ENCODE data around the gene DCHS1. TPM values are rescaled to one million over a fixed set of nuclear protein-coding genes. Genes with fewer than 3 reads are reported as not detected.

The DCHS1 gene
- total and polyA plus RNA-seq, 4 donors, result 29.1 to 43.6 (median 40.8) TPM

DNA sequence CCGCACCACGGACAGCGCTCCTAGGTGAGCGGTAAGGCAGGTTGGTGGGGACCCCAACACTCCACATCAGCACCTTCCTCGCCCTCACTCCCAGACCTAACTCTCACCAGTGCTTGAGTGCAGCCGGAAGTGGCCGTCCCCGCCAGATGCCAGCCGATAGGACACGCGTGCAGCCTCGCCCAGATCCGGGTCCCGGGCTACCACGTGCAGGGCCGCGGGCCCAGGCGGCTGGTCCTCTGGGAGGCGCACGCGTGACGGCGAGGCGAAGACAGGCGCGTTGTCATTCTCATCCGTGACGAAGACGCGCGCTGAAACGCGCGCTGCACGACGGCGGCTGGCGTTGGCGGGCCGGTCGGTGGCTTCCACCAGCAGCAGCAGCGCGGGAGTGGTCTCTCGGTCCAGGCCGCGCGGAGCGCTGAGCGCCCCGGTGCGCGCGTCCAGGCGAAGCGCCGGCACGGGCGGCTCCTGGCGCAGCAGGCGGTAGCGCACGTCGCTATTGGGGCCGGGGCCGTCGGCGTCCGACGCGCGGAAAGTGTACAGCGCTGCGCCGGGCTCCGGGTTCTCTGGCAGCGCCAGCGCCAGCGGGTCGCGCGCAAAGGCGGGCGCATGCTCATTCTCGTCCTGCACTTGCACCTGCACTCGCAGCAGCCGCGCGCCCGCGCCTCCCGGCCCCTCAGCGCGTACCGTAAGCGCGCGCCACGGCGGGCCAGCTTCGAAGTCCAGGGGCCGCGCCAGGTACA lies 25.5 kb downstream of the DCHS1 start:
- Histone ChIP-seq H3K27ac (ENCODE audit: low read depth, low read length) (no peak overlapping the region), H3K36me3 (ENCODE audit: control insufficient read depth, insufficient read depth, low read length) (peaks cover 87% of the 10 kb centered on the region), H3K4me1 (ENCODE audit: control insufficient read depth, insufficient read depth, low read length) (peaks cover 8% of the 10 kb centered on the region), H3K9me3 (ENCODE audit: control insufficient read depth, insufficient read depth, low read length) (no peaks in the 10 kb centered on the region), H3K4me3 (ENCODE audit: low read depth, low read length) (no peak overlapping the region), H3K27me3 (ENCODE audit: control insufficient read depth, insufficient read depth, low read length) (no peaks in the 10 kb centered on the region)
- WGBS (ENCODE audit: insufficient coverage), result 63% methylated on average over 100 of the region's 102 CpGs
- DNase-seq (ENCODE audit: low read depth in 4 of 6, low spot score in 6 of 6), result peak in 1 of 6 donors; percentile 33

DNA sequence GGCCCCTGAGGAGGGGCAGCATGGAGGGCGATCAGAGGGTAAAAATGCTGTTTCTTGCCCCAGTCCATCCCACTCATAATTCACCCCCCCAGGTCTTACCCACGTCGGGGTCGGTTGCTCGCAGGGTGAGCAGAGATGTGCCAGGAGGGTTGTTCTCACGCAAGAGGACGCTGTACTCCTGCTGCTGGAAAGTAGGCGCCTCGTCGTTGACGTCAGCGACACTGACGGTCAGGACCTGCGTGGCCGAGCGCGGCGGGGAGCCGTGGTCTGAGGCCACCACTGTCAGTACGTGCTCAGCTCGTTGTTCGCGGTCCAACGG lies 26.1 kb downstream of the DCHS1 start:
- Histone ChIP-seq H3K9me3 (ENCODE audit: control insufficient read depth, insufficient read depth, low read length) (no peaks in the 10 kb centered on the region), H3K27me3 (ENCODE audit: control insufficient read depth, insufficient read depth, low read length) (no peaks in the 10 kb centered on the region), H3K4me1 (ENCODE audit: control insufficient read depth, insufficient read depth, low read length) (peaks cover 8% of the 10 kb centered on the region), H3K36me3 (ENCODE audit: control insufficient read depth, insufficient read depth, low read length) (peaks cover 92% of the 10 kb centered on the region), H3K4me3 (ENCODE audit: low read depth, low read length) (no peak overlapping the region), H3K27ac (ENCODE audit: low read depth, low read length) (no peak overlapping the region)
- WGBS (ENCODE audit: insufficient coverage), result 87% methylated on average over 18 of the region's 24 CpGs
- DNase-seq (ENCODE audit: low read depth in 4 of 6, low spot score in 6 of 6), result no peak

DNA sequence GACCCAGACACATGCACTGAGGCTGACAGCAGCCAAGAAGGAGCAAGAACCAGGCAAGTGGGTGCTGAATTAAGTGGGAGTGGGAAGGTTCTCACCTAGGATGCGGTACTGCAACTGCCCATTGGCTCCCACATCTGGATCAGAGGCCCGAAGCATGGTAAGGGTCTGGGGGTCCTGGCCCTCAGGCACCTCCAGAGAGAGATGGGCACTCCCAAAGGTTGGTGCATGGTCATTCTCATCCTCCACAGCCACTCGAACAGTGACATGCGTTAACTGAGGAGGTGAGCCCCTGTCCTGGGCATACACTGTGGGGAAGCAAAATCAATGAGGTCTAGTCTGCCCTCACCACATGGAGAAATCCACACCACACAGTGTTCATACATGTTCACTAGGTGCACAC lies 27.1 kb downstream of the DCHS1 start:
- Histone ChIP-seq H3K9me3 (ENCODE audit: control insufficient read depth, insufficient read depth, low read length) (no peaks in the 10 kb centered on the region), H3K27me3 (ENCODE audit: control insufficient read depth, insufficient read depth, low read length) (no peaks in the 10 kb centered on the region), H3K27ac (ENCODE audit: low read depth, low read length) (no peak overlapping the region), H3K4me1 (ENCODE audit: control insufficient read depth, insufficient read depth, low read length) (peaks cover 5% of the 10 kb centered on the region), H3K36me3 (ENCODE audit: control insufficient read depth, insufficient read depth, low read length) (peaks cover 93% of the 10 kb centered on the region), H3K4me3 (ENCODE audit: low read depth, low read length) (no peak overlapping the region)
- WGBS (ENCODE audit: insufficient coverage), result 94% methylated on average over 4 of the region's 4 CpGs
- DNase-seq (ENCODE audit: low read depth in 4 of 6, low spot score in 6 of 6), result no peak

DNA sequence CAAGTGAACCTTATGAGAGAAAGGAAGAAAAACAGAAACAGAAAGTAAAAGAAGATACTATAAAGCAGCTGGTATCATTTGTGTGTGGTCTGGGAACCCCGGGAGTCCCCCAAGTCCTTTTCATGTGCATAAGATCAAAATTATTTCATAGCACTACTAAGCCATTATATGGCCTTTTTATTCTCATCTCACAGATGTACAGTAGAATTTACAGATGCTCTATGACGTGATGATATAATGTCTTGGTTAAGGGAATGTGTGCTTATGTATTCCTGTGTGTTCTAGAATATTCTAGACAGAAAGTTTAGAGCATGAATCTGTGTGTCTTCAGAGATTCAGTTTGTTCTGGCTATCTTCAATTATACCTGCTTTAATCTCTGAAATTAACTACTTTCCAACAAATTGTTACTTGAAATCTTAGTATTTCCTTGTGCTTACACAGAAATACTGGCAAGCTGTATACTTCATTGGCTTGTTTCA lies 27.8 kb downstream of the DCHS1 start:
- WGBS (ENCODE audit: insufficient coverage), result no CpG with 5 or more reads among the region's 2 CpGs
- Histone ChIP-seq H3K9me3 (ENCODE audit: control insufficient read depth, insufficient read depth, low read length) (no peaks in the 10 kb centered on the region), H3K27ac (ENCODE audit: low read depth, low read length) (no peak overlapping the region), H3K4me1 (ENCODE audit: control insufficient read depth, insufficient read depth, low read length) (peaks cover 5% of the 10 kb centered on the region), H3K36me3 (ENCODE audit: control insufficient read depth, insufficient read depth, low read length) (peaks cover 93% of the 10 kb centered on the region), H3K27me3 (ENCODE audit: control insufficient read depth, insufficient read depth, low read length) (no peaks in the 10 kb centered on the region), H3K4me3 (ENCODE audit: low read depth, low read length) (no peak overlapping the region)
- no peak for DNase-seq (ENCODE audit: low read depth in 4 of 6, low spot score in 6 of 6)

DNA sequence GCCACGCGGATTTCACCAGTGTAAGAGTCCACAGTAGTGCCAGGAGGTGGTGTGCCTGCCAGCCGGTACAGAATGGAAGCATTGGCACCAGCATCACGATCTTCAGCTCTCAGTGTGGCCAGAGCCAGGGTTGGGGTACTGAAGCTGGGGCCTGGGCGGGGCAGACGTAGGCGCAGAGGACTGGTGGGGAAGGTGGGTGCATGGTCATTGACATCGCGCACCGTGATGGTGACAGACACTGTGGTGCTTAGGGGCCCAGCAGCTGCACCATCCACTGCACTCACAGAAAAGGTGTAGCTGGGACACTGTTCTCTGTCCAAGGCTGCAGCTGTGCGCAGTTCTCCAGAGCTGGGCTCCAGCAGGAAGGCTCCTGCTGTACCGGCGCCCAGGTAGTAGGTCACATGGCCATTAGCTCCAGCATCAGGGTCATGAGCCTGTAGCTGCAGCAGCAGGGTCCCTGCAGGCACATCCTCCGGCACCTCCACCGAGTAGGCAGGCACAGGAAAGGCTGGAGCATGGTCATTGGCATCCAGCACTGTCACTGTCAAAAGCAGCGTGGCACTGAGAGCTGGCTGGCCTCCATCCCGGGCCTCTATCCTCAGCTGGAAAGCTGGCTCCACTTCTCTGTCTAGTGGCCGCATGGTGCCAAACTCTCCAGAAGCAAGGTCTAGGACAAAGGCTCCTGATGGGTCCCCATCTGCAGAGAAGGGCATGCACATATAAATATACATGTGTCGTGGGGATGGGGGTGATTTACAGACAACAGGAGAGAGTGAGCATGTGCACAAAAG lies 28.4 kb downstream of the DCHS1 start:
- H3K4me3 ChIP-seq (ENCODE audit: low read depth, low read length), result no peak overlapping the region
- DNase-seq (ENCODE audit: low read depth in 4 of 6, low spot score in 6 of 6), result peak in 3 of 6 donors; percentile 31 to 72 (median 56)
- no peak overlapping the region for H3K27ac ChIP-seq (ENCODE audit: low read depth, low read length)
- H3K36me3 ChIP-seq (ENCODE audit: control insufficient read depth, insufficient read depth, low read length), result peaks cover 93% of the 10 kb centered on the region
- H3K27me3 ChIP-seq (ENCODE audit: control insufficient read depth, insufficient read depth, low read length), result no peaks in the 10 kb centered on the region
- WGBS (ENCODE audit: insufficient coverage), result 75% methylated on average over 19 of the region's 19 CpGs
- H3K9me3 ChIP-seq (ENCODE audit: control insufficient read depth, insufficient read depth, low read length), result no peaks in the 10 kb centered on the region
- peaks cover 5% of the 10 kb centered on the region for H3K4me1 ChIP-seq (ENCODE audit: control insufficient read depth, insufficient read depth, low read length)

DNA sequence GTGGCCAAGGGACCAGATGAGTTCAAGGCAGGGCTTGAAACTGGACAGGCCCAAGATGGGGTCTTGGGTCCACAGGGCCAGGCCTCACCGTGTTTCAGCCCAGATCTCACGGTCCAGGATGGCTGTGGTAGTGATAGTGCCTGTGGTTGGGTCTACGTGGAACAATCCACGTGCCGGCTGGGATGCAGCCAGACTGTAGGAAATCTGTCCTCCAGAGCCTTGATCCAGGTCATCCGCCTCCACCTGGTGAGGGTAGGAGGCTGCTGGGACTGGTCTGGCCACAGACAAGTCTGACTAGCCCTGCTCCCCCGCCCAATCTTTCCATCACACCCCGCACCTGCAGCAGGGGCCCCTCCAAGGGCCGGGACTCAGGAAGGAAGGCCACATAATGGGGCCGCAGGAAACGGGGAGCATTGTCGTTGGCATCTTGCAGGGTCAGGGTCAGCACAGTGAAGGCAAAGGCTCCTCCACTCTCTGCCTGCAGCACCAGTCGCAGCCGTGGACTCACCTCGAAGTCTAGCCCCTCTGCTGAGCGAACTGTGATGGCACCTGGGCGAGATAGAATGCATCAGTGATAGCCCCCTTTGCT lies 29.7 kb downstream of the DCHS1 start:
- Histone ChIP-seq H3K36me3 (ENCODE audit: control insufficient read depth, insufficient read depth, low read length) (peaks cover 89% of the 10 kb centered on the region), H3K4me1 (ENCODE audit: control insufficient read depth, insufficient read depth, low read length) (peaks cover 5% of the 10 kb centered on the region), H3K27ac (ENCODE audit: low read depth, low read length) (no peak overlapping the region), H3K27me3 (ENCODE audit: control insufficient read depth, insufficient read depth, low read length) (no peaks in the 10 kb centered on the region), H3K4me3 (ENCODE audit: low read depth, low read length) (no peak overlapping the region), H3K9me3 (ENCODE audit: control insufficient read depth, insufficient read depth, low read length) (no peaks in the 10 kb centered on the region)
- WGBS (ENCODE audit: insufficient coverage), result 95% methylated on average over 17 of the region's 17 CpGs
- no peak for DNase-seq (ENCODE audit: low read depth in 4 of 6, low spot score in 6 of 6)

DNA sequence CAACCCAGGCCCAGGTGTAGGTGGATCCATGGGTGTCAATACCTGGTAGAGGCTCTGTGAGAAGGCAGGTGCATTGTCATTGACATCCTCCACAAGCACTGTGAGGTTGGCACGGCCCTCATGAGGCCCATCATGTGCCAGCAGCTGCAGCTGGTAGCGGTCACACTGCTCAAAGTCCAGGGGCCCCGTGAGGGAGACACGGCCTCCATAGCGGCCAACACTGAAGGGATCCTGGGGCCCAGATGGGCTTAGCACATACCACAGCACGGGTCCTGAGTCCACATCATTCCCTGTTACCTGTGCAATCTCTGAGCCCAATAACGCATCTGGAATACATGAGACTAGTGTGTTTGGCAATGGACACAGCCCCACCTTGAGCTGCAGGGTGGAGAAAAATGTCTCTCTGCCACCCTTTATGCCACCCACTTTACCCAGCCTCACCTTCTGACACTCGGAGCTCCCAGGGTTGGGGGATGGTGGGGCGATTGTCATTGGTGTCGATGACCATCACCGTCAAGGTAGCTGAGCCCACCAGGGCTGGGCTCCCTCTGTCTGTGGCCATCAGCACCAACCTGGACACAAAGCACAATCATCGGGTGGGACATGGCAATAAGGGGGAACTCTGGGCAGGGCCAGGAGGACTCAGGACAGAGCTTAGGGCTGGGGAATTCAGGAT lies 30.3 kb downstream of the DCHS1 start:
- peaks cover 83% of the 10 kb centered on the region for H3K36me3 ChIP-seq (ENCODE audit: control insufficient read depth, insufficient read depth, low read length)
- no peak overlapping the region for H3K4me3 ChIP-seq (ENCODE audit: low read depth, low read length)
- DNase-seq (ENCODE audit: low read depth in 4 of 6, low spot score in 6 of 6), result no peak
- H3K27ac ChIP-seq (ENCODE audit: low read depth, low read length), result no peak overlapping the region
- no peaks in the 10 kb centered on the region for H3K27me3 ChIP-seq (ENCODE audit: control insufficient read depth, insufficient read depth, low read length)
- H3K9me3 ChIP-seq (ENCODE audit: control insufficient read depth, insufficient read depth, low read length), result no peaks in the 10 kb centered on the region
- peaks cover 5% of the 10 kb centered on the region for H3K4me1 ChIP-seq (ENCODE audit: control insufficient read depth, insufficient read depth, low read length)
- 92% methylated on average over 11 of the region's 12 CpGs for WGBS (ENCODE audit: insufficient coverage)

DNA sequence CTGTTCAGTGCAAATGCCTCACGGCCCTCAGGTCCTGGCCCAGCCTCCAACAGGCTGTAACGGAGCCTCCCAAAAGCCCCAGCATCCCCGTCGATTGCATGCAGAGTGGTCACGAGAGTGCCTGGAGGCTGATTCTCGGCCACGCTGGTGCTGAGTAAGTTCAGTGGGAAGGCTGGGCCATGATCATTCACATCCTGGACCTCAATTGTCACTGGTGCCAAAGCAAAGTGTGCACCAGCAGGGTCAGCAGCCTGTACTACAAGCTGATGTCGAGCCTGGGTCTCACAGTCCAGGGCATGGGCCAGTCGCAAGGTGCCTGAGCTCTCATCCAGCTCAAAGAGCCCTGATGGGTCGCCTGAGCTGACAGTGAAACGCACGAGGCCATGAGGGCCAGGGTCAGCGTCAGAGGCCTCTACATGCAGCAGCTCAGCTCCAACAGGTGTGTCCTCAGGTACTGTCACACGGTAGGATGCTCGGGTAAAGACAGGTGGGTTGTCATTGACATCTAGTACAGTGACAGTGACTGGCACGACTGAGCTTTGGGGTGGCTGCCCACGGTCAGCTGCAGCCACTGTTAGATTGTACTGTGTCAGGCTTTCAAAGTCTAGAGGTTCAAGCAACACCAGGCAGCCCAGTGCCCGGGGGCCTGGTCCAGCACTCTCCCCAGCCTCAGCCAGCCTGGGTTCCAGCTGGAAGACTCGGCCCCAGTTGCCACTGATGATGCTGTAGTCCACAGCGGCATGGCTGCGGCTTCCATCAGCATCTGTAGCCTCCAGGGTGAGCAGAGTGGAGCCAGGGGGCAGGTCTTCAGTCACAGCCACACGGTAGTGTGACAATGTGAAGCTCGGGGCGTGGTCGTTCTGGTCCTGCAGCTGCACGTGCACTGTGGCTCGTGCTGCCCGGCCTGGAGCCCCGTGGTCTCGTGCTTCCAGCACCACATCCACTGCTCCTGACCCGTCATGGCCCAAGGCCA lies 31.9 kb downstream of the DCHS1 start:
- H3K36me3 ChIP-seq (ENCODE audit: control insufficient read depth, insufficient read depth, low read length), result peaks cover 67% of the 10 kb centered on the region

More for the DNA sequence above, 31.9 kb downstream of the DCHS1 start:
- no peak overlapping the region for H3K4me3 ChIP-seq (ENCODE audit: low read depth, low read length)
- H3K27me3 ChIP-seq (ENCODE audit: control insufficient read depth, insufficient read depth, low read length), result no peaks in the 10 kb centered on the region
- no peak for DNase-seq (ENCODE audit: low read depth in 4 of 6, low spot score in 6 of 6)
- peaks cover 13% of the 10 kb centered on the region for H3K4me1 ChIP-seq (ENCODE audit: control insufficient read depth, insufficient read depth, low read length)
- no peaks in the 10 kb centered on the region for H3K9me3 ChIP-seq (ENCODE audit: control insufficient read depth, insufficient read depth, low read length)
- H3K27ac ChIP-seq (ENCODE audit: low read depth, low read length), result no peak overlapping the region
- WGBS (ENCODE audit: insufficient coverage), result 88% methylated on average over 30 of the region's 31 CpGs

All from spinal cord (tissue), 10 donors.